K562 (cell line): ENCODE measurements around the gene PDLIM7. TPM values are rescaled to one million over a fixed set of nuclear protein-coding genes. Genes with fewer than 3 reads are reported as not detected.

Experiments used
- AFF4 ChIP-seq: sonication (generic); formaldehyde crosslinking; IDR thresholded peaks from 2 replicates; pipeline ENCODE4 v1.8.0; 2023; ENCODE audit warnings: mild to moderate bottlenecking, missing genetic modification reagents
- ETV1 ChIP-seq: fragments of 450-650 bp; conservative IDR thresholded peaks from 2 replicates; pipeline ENCODE4 v1.6.1; 2016; ENCODE audit warnings: missing genetic modification characterization, control low read depth, low read depth, missing compliant biosample characterization
- HDAC3 ChIP-seq: fragments of 450-650 bp; IDR thresholded peaks from 2 replicates; pipeline ENCODE4 v1.6.1; 2018; ENCODE audit warnings: borderline replicate concordance, mild to moderate bottlenecking, moderate library complexity; ENCODE audit not compliant: partially characterized antibody
- KLF6 ChIP-seq: fragments of 250-450 bp; sonication (Bioruptor Pico); IDR thresholded peaks from 2 replicates; pipeline ENCODE4 v1.4.0; 2020; ENCODE audit warnings: mild to moderate bottlenecking, moderate library complexity, borderline replicate concordance
- PBX2 ChIP-seq, 2 experiments: IDR thresholded peaks in 1 of 2; conservative IDR thresholded peaks in 1 of 2; 2 replicates each; pipeline ENCODE4 v1.6.1; 2016; ENCODE audit warnings: low read depth in 2 of 2, mild to moderate bottlenecking in 1 of 2, missing compliant biosample characterization in 1 of 2, missing genetic modification characterization in 1 of 2, moderate library complexity in 1 of 2
- PHTF2 ChIP-seq: fragments of 250-450 bp; sonication (Bioruptor Pico); IDR thresholded peaks from 2 replicates; pipeline ENCODE4 v1.5.0; 2021; ENCODE audit warnings: mild to moderate bottlenecking
- PRDM10 ChIP-seq: fragments of 450-650 bp; IDR thresholded peaks from 2 replicates; pipeline ENCODE4 v1.6.1; 2018; ENCODE audit not compliant: partially characterized antibody
- TARDBP ChIP-seq: fragments of 450-650 bp; IDR thresholded peaks from 2 replicates; pipeline ENCODE4 v1.6.1; 2016
- TCF7 ChIP-seq: sonication (generic); IDR thresholded peaks from 2 replicates; pipeline ENCODE4 v1.6.1; 2016; ENCODE audit warnings: antibody characterized with exemption, borderline replicate concordance
- TCF7L2 ChIP-seq: fragments of 150-350 bp; IDR thresholded peaks from 2 replicates; pipeline ENCODE4 v1.6.1; 2016; ENCODE audit warnings: low read depth, mild to moderate bottlenecking, low read length, moderate library complexity
- TCFL5 ChIP-seq: fragments of 250-450 bp; sonication (Bioruptor Pico); conservative IDR thresholded peaks from 2 replicates; pipeline ENCODE4 v1.6.1; 2021; ENCODE audit warnings: mild to moderate bottlenecking, moderate library complexity, matching md5 sums
- ZNF217 ChIP-seq: sonication (generic); formaldehyde crosslinking; IDR thresholded peaks from 2 replicates; pipeline ENCODE4 v1.8.0; 2022; ENCODE audit warnings: mild to moderate bottlenecking, missing genetic modification reagents
- ZNF277 ChIP-seq: fragments of 250-450 bp; sonication (Bioruptor Pico); IDR thresholded peaks from 2 replicates; pipeline ENCODE4 v1.8.0; 2022; ENCODE audit warnings: inconsistent platforms, mild to moderate bottlenecking, moderate library complexity, borderline replicate concordance
- ZNF311 ChIP-seq: fragments of 250-450 bp; sonication (Bioruptor Pico); IDR thresholded peaks from 2 replicates; pipeline ENCODE4 v1.4.0; 2020; ENCODE audit warnings: mild to moderate bottlenecking, moderate library complexity
- ZNF589 ChIP-seq: fragments of 200-800 bp; sonication (Bioruptor generic); IDR thresholded peaks from 2 replicates; pipeline ENCODE4 v1.6.1; 2016; ENCODE audit warnings: low read depth, missing genetic modification characterization, missing compliant biosample characterization
- polyA plus RNA-seq, 8 experiments: library from polyadenylated mRNA; depleted of rRNA in 4 of 8; stranded (reverse) in 5 of 8; unstranded in 3 of 8; fragments of >200 nt; fragmentation: Nextera tagmentation in 2 of 8; fragmentation: Illumina TruSeq in 1 of 8; extraction: Ambion mirVana in 2 of 8; extraction: Trizol in 1 of 8; gene quantifications; 2 replicates each; pipeline versions ENCODE4 v1.2.1 to v1.2.3, GENCODE V29; 2011 to 2014; ENCODE audit warnings: inconsistent platforms in 1 of 8, missing spikeins in 1 of 8
- total RNA-seq, 7 experiments: library from RNA; depleted of rRNA in 6 of 7; stranded (reverse); fragments of >200 nt in 6 of 7; fragmentation: Illumina TruSeq in 2 of 7; extraction: Trizol in 2 of 7; gene quantifications; 2 replicates each; pipeline versions ENCODE4 v1.2.1 to v1.2.3, GENCODE V29; 2011 to 2021; ENCODE audit warnings: low replicate concordance in 1 of 7

Gene PDLIM7
- total and polyA plus RNA-seq, 9 of the 15 experiments (the other 6 are each of a cell fraction or from before 2014, with no cell fraction given): 2.1 to 124 (median 32.6) TPM

- TF ChIP-seq TARDBP (no peak), ZNF217 (CRISPR knock-in tag) (no peak), PHTF2 (CRISPR knock-in tag) (no peak), HDAC3 (no peak), ZNF277 (no peak), TCF7 (no peak), ZNF311 (CRISPR knock-in tag) (no peak), TCFL5 (no peak), ZNF589 (no peak), AFF4 (peak; percentile 21; the same call in 1 of the 2 replicates), PRDM10 (no peak), KLF6 (CRISPR knock-in tag) (no peak), ETV1 (tag) (peak; percentile 84), PBX2 (CRISPR knock-in tag; IDR thresholded peaks at IDR 0.05; ENCODE audit: low read depth) (no peak), PBX2 (tag; conservative IDR thresholded peaks at IDR 0.05; ENCODE audit: low read depth) (no peak), TCF7L2 (no peak)
Measured at GRCh38 chr5:177455036-177455660, 42.3 kb downstream of the PDLIM7 start (continued).
